ENCODE data around the gene BRD8.
"Not testable (repeated sequence)": the region's sequence is repeated elsewhere in the genome, so short reads cannot be mapped to it uniquely, and the experiment has no call there.

Gene BRD8, protein sequence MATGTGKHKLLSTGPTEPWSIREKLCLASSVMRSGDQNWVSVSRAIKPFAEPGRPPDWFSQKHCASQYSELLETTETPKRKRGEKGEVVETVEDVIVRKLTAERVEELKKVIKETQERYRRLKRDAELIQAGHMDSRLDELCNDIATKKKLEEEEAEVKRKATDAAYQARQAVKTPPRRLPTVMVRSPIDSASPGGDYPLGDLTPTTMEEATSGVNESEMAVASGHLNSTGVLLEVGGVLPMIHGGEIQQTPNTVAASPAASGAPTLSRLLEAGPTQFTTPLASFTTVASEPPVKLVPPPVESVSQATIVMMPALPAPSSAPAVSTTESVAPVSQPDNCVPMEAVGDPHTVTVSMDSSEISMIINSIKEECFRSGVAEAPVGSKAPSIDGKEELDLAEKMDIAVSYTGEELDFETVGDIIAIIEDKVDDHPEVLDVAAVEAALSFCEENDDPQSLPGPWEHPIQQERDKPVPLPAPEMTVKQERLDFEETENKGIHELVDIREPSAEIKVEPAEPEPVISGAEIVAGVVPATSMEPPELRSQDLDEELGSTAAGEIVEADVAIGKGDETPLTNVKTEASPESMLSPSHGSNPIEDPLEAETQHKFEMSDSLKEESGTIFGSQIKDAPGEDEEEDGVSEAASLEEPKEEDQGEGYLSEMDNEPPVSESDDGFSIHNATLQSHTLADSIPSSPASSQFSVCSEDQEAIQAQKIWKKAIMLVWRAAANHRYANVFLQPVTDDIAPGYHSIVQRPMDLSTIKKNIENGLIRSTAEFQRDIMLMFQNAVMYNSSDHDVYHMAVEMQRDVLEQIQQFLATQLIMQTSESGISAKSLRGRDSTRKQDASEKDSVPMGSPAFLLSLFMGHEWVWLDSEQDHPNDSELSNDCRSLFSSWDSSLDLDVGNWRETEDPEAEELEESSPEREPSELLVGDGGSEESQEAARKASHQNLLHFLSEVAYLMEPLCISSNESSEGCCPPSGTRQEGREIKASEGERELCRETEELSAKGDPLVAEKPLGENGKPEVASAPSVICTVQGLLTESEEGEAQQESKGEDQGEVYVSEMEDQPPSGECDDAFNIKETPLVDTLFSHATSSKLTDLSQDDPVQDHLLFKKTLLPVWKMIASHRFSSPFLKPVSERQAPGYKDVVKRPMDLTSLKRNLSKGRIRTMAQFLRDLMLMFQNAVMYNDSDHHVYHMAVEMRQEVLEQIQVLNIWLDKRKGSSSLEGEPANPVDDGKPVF

DNA sequence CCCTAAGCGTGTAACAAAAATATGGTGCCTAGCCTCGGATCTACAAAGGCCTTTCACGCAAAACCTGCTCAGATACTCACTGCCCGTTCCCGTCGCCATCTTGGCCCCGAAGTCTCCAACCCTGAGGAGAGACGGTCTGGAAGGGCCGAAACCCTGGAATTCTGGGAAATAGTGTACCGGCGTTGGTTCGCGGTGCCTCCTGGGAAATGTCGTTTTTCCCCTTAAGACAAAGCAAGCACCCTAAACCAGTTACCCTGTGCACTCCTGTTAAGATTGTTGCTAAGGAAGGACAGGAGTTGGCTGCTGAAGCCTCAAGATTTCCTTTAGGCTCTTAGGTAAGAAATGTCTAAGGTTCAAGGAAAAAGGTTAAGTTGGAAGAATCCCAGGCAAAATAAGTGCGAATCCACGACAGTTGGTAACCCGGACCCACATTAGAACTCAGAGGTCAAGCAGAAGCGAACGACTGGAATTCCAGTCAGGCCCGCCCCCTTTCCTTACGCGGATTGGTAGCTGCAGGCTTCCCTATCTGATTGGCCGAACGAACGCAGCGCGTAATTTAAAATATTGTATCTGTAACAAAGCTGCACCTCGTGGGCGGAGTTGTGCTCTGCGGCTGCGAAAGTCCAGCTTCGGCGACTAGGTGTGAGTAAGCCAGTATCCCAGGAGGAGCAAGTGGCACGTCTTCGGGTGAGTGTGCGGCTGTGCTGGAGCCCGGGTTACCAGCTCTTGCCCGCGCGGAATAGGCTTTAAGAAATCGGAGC, at the start of gene BRD8, which contains the start of gene KIF20A:
BRD8 (minus strand) TSS at position 115 of the 761 bp plus-strand sequence; CDS start at position 99, 16 bp downstream.
KIF20A (plus strand) TSS at position 597 of the 761 bp plus-strand sequence. CDS start 569 bp downstream, outside the sequence.
- peak; percentile 86 for DNase-seq

DNA sequence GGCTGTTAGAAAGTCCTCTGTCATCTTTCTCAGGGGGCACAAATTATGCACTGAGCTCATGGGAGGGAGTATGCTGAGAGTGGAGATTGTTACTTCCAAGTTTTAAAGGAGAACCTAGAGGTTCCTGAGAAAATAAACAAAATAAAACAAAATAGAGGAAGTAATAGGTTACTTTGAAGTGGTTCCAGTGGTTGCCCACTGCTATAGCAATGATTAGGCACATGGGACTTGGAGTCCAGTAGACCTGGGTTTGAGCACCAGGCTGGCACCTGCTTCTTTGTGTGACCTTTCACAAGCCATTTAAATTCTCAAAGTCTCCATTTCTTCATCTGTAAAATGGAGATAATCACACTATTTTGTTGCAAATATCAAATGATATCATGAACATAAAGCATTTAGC, 48.5 kb upstream of the BRD8 start:
- DNase-seq: no peak

DNA sequence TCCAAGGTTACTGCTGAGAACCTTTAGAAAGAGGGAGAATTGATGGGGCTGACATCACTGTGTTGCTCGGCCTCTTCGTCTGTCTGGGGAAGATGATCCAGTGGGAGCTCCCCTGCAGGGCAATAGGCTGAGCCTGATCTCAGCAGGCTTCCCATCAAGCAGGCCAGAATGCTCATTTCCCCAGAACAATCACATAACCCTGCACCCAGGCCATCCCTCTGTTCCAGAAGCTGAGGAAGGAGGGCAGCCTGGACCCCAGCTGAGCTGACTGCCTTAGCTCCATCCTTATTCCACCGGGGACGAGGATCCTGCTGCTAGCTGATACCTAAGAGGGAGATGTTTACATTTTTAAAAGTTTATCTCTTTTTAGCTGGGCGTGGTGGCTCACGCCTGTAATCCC, 46.3 kb upstream of the BRD8 start:
- no peak for DNase-seq

DNA sequence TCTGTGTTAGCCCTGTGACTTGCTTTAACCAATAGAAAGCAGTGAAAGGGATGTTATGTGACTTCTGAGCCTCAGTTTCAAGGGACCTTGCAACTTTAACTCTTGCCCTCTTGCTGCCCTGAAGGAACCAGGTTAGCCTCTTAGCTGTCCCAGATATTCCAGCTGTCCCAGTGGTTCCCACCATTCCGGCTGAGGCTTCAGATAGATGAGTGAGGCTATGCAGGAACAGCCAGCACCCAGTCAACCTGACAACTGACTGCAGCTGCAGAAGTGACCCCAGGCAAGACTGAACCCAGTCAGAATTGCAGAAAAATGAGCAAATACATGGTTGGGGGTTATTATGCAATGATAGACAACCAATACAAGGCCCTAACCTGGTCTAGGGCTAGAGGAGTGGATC, 45.1 kb upstream of the BRD8 start:
- DNase-seq: no peak

DNA sequence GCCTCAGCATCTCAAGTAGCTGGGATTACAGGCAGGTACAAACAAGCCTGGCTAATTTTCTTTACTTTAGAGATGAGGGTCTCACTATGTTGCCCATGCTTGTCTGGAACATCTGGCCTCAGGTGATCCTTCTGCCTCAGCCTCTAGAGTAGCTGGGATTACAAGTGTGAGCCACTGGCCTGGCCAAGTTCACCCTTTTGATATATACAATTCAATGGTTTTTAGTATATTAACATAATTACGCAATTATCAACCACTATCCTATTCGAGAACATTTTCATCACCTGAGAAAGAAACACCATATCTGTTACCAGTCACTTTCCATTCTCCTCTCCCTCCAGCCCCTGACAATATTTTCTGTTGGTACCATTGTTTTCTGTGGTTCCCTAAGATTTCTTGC, 38.4 kb upstream of the BRD8 start:
- no peak for DNase-seq

DNA sequence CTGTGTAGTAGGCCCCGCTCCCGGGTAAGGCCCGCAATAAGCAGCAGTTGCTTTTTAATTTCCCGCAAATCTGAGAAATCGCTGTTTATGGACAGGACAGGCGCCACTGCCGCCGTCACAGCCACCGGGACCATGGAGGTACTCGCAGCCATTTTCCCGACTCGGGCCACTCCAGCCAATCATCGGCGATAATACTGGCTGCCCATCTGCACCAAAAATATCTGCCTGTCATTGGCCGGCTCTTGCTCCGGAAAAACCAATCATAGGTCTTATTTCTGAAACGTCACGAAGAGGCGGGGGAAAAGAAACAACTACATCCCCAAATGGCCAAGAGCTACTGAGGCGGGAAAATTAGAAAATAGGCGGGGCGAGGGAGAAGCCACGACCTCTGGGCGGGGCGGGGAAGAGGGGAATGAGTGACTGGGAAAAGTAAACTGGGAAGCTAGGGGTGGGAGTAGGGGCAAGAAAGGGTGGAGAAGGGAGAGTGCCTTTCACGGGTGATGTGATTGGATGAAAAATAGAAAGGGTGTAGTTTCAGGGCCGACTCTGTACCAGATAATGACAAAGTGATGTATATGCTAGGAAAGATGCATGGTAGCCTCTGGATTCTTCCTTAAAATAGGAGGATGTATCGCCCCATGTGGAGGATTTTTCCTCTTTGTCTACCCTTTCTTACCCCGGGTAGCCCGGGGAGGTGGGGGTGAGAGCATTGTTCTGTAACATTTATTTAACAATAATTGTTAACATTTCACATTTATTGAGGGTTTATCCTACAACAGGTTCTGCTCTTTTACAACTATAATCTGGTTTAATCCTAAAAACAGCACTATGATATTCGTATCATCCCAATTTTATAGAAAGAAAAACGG, 35.0 kb upstream of the BRD8 start, which contains the start of gene CDC23:
CDC23 (minus strand) TSS at position 163 of the 869 bp plus-strand sequence; CDS start at position 152, 11 bp downstream.
- DNase-seq: peak; percentile 81

DNA sequence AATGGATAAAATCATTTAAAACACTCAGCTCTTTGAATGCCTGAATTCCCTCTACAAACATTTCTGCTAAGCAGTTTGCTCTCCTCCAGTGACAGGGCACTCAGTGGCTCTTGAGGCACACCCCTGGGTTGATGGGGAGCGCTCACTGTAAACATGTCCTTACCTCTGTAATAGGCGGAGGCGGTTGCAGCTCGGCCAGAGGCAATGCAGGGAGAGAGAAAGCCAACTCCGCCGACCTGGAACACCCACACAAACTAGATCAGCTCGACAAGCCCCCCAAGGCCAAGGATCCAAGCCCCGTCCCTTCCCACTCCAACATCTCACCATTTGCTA, 34.4 kb upstream of the BRD8 start:
- no peak for DNase-seq

DNA sequence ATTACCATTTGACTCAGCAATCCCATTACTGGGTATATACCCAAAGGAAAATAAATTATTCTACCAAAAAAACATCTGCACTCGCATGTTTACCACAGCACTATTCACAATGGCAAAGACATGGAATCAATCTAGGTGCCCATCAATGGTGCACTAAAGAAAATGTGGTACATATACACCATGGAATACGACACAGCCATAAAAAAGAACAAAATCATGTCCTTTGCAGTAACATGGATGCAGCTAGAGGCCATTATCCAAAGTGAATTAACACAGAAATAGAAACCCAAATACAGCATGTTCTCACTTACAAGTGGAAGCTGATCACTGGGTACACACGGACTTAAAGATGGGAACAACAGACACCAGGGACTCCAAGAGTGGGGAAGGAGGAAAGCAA, 32.6 kb upstream of the BRD8 start:
- no peak for DNase-seq

DNA sequence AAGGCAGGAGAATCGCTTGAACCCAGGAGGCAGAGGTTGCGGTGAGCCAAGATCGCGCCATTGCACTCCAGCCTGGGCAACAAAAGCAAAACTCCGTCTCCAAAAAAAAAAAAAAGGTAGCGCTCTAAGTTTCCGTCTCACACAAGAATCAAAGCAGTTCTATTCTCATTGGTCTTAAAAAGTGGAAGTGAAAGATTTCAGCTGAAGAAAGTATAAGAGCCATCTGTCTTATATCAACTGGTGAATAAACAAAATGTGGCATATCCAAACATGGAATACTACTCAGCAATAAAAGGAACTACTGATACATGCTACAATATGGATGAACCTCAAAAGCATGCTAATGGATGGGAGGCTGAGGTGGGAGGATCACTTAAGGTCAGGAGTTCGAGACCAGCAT, 15.4 kb upstream of the BRD8 start:
- DNase-seq: not testable (repeated sequence)

DNA sequence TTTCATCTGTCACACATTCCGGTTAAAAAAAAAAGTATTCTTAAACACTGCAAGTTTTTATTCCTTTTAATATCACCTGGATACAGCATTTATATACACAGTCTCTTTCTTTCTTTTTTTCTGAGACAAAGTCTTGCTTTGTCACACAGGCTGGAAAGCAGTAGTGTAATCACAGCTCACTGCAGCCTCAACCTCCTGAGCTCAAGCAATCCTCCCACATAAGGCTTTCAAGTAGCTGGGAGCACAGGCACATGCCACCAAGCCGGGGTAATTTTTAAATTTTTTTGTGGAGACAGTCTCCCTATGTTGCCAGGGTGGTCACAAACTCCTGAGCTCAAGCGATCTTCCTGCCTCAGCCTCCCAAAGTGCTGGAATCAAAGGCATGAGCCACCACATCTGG, 14.4 kb upstream of the BRD8 start:
- DNase-seq: no peak

DNA sequence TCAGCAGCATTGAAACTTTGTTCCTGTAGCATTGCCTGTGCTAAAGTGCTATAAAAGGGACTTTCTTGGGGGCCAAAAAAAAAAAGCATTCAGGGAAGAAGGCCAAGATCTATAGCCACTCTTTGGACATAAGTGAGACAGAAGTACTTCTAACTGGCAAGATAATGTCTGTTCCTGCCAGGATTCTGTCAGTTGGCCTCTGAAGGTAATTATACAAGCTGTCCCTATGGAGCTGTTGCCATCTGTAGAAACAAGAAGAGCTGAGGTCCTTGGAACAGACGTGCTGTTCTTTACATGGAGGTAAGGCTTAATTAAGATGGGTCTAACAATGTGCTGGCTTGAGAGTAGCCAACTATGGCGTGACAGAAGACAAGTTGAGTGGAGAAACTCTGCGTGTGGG, 10.2 kb upstream of the BRD8 start:
- DNase-seq: no peak

DNA sequence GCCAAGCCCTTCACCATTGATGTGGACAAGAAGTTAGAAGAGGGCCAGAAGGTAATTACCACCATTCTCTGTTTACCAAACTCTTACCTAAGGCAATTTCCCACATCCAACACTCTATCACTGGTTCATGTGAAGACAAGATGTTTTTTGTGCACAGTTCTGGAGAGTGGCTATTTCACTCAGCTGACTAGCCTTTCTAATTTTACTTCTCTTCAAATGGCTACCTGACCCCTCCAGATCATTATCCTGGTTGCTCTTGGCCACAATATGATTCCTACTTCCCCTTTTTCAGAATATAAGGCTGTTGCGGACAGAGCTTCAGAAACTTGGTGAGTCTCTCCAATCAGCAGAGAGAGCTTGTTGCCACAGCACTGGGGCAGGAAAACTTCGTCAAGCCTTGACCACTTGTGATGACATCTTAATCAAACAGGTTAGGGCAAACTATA, 7.6 kb upstream of the BRD8 start:
- no peak for DNase-seq

DNA sequence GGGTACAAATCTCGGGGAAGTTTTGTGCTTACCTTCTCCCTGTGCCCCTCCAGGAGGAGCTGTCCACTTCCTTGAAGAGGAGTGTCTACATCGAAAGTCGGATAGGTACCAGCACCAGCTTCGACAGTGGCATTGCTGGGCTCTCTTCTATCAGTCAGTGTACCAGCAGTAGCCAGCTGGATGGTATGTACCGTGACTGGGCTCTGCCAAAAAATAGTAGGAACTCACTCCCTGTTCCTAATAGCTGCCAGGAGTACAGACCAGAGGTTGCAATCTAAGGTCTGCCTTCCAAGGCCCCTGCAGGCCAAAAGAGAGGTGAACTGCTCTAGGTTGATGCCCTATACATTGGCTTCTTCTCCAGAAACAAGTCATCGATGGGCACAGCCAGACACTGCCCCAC, 4.4 kb upstream of the BRD8 start:
- no peak for DNase-seq

DNA sequence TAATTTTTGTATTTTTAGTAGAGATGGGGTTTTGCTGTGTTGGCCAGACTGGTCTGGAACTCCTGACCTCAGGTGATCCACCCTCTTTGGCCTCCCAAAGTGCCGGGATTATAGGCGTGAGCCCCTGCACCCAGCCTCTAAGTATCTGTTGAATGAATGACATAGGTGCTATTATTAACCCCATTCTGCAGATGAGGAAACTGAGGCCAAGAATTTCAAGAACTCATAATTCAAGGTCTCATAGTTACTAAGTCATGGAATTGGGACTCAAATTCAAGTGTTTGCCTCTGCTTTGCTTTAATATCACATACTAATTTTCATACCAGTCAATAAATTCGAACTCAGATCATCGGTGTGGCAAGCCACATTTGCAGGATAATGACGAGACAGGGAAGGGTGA, 2.4 kb upstream of the BRD8 start:
- no peak for DNase-seq

DNA sequence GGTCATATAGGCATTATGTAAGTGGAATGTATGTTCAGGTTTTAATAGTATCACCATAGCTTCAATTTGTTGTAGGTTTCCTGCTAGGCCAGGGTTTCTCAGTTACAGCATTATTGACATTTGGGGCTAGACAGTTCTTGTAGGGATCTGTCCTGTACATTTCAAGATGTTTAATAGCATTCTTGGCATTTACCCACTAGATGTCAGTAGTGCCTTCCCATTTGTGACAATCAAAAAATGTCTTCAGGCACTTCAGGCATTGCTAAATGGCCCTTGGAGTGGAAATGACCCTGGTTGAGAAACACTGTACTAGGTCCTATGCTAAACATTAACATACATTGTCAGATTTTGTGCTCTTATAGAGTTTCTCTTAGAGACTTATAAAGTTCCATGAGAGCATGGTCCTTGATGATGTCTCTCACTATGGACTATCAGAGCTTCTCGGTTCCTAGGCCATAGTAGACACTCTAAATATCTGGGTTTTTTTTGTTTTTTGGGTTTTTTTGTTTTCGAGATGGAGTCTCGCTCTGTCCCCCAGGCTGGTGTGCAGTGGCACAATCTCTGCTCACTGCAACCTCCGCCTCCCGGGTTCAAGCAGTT, 1.9 kb upstream of the BRD8 start:
- DNase-seq: no peak

DNA sequence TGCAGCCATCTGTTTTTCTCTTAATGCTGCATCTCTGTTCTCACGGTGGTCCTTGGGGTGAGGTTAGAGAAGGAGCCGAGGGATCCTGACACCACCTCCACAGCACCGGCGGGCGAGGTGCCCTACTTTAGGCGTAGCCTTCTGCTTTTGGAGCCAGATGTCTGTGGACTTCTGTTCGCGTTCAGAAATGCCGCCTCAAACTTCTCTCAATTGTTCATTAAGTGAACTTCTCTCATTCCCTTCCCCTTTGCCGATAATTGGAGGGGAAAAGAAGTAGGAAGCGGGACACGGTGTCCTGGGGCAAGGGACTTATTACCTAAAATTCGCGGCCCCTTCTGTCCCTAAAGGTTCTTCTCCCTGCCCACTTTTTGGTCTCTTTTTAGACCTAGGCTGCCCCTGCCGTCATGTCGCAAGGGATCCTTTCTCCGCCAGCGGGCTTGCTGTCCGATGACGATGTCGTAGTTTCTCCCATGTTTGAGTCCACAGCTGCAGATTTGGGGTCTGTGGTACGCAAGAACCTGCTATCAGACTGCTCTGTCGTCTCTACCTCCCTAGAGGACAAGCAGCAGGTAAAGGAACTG, 937 bp upstream of the BRD8 start:
- no peak for DNase-seq

DNA sequence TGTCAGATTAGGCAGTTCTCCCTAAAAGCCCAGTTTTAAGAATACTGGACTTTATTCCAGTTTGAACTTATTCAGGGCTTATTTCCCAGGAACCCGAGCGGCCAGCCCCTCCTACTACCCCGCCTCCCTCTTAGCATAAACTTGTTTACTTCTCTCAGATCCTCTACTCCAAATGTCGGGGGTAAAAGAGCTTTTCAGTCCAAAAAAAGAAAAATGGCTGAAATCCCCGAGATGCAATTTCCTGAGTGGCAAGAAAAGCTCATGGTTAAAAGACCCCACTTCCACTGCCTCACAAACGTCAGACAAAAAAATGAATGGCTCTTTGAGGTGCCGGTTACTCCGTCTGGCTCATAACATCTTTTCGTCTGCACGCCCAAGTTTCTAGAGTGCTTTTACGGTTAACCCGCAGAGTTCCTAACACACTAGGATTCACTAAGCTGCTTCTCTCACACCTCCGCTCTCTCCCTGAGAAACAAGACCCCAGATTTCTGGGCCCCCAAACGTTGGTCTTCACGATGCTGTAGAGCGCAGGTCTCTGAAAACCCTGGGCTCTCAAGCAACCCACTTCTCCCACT, 402 bp downstream of the BRD8 start:
- DNase-seq: peak; percentile 38

DNA sequence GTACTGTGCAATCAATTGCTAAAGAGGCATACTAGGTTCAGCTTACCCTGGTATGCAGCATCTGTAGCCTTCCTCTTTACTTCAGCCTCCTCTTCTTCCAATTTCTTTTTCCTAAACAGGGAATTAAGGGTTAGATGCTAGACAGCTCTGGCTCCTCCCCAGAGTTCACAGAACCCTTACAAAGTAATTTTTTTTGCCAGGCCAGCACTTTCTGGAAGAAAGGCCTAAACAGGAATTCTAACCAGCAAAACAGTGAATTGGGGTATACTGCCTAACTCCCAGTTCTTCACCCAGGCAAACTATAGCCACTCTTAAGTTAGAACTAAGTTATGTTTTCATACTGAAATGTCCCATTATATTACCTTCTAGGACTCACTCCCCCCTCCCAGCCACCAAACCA, 8.1 kb downstream of the BRD8 start:
- DNase-seq: no peak

DNA sequence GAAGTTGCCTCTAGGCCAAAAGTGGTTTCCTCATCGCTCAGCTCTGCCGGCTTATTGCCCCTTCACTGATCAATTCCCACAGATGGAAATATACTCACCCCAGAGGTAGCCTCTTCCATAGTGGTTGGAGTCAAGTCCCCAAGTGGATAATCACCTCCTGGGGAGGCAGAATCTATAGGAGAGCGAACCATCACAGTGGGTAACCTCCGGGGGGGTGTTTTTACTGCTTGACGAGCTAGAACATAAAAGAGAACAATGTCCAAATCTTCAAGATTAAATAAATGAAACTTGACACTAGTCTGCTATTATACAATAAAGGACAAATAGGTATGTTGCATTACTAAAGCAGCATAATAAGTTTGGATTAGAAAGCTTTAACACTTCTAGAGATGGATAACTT, 9.3 kb downstream of the BRD8 start:
- no peak for DNase-seq

DNA sequence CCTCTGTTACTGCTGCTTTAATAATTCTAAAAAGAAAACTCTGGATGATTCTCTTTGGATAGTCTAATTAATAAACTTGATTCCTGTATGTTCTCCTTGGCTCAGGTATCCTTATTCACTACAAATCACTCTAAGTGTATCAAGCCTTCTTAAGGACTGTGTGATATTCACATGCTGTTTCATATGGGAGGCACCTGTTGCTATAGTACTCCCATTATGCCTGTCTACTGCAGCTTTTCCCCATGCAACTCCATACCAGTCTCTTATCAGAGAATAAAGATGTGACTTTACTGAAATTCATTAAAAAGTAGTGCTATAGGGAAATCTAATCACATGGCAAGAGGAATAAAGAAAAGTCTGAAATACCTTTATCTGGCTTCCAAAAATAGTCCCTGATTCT, 14.7 kb downstream of the BRD8 start:
- DNase-seq: no peak
